Neural cell (in vitro differentiated cells): ENCODE results near the gene PSMD13. TPM values are rescaled to one million over a fixed set of nuclear protein-coding genes. Genes with fewer than 3 reads are reported as not detected.

ENCODE experiments used
- H2AFZ ChIP-seq: fragments of 200-600, 300-800 bp; sonication (generic), shearing (Covaris generic); 2 replicates; pipeline ENCODE4 v1.6.0; 2014; ENCODE audit warnings: low read depth, mild to moderate bottlenecking, antibody characterized with exemption, low read length, moderate library complexity
- H3F3A ChIP-seq: fragments of 200-600 bp; shearing (Covaris generic); 2 replicates; pipeline ENCODE4 v1.6.1; 2016; ENCODE audit warnings: mild to moderate bottlenecking, moderate library complexity, mixed read lengths, antibody characterized with exemption, low read length; ENCODE audit not compliant: insufficient read depth, poor library complexity, severe bottlenecking
- H3K27ac ChIP-seq: fragments of 200-600, 300-800 bp; sonication (generic), shearing (Covaris generic); 2 replicates; pipeline ENCODE4 v1.5.1; 2014; ENCODE audit warnings: mild to moderate bottlenecking, low read length, moderate library complexity
- H3K27me3 ChIP-seq: fragments of 300-800, 200-600 bp; sonication (generic), shearing (Covaris generic); 2 replicates; pipeline ENCODE4 v1.6.0; 2014; ENCODE audit warnings: mild to moderate bottlenecking, low read depth, low read length, moderate library complexity; ENCODE audit not compliant: insufficient read depth
- H3K36me3 ChIP-seq: fragments of 300-800, 200-600 bp; sonication (generic), shearing (Covaris generic); 2 replicates; pipeline ENCODE4 v1.5.1; 2014; ENCODE audit warnings: mild to moderate bottlenecking, antibody characterized with exemption, low read length, moderate library complexity; ENCODE audit not compliant: insufficient read depth
- H3K4me2 ChIP-seq: fragments of 300-800, 200-600 bp; sonication (generic), shearing (Covaris generic); 2 replicates; pipeline ENCODE4 v1.6.0; 2014; ENCODE audit warnings: mild to moderate bottlenecking, low read length
- H3K4me3 ChIP-seq: fragments of 300-800, 200-600 bp; sonication (generic), shearing (Covaris generic); 2 replicates; pipeline ENCODE4 v1.5.1; 2014; ENCODE audit warnings: mild to moderate bottlenecking, low read length, moderate library complexity
- H3K79me2 ChIP-seq: fragments of 200-600 bp; shearing (Covaris generic); replicated peaks from 2 replicates; pipeline ENCODE4 v1.6.0; 2014; ENCODE audit warnings: mild to moderate bottlenecking, low read length, moderate library complexity; ENCODE audit not compliant: insufficient read depth
- H3K9ac ChIP-seq: fragments of 300-800, 200-600 bp; sonication (generic), shearing (Covaris generic); 2 replicates; pipeline ENCODE4 v1.6.1; 2016; ENCODE audit warnings: mild to moderate bottlenecking, low read length, mixed read lengths
- H3K9me2 ChIP-seq: fragments of 200-600 bp; shearing (Covaris generic); 2 replicates; pipeline ENCODE4 v1.6.1; 2016; ENCODE audit warnings: mild to moderate bottlenecking, low read length, mixed read lengths; ENCODE audit not compliant: insufficient read depth
- H3K9me3 ChIP-seq: fragments of 200-600, 300-800 bp; sonication (generic), shearing (Covaris generic); 2 replicates; pipeline ENCODE4 v1.6.1; 2016; ENCODE audit warnings: mild to moderate bottlenecking, mixed run types, low read length, moderate library complexity, mixed read lengths
- H4K20me1 ChIP-seq: fragments of 200-600 bp; shearing (Covaris generic); 2 replicates; pipeline ENCODE4 v1.6.1; 2016; ENCODE audit warnings: mild to moderate bottlenecking, mixed run types; ENCODE audit not compliant: insufficient read depth
- CTCF ChIP-seq: fragments of 450-650 bp; IDR thresholded peaks from 2 replicates; pipeline ENCODE4 v1.5.1; 2014; ENCODE audit warnings: antibody characterized with exemption, mild to moderate bottlenecking, moderate library complexity; ENCODE audit not compliant: poor library complexity, severe bottlenecking
- EP300 ChIP-seq: fragments of 450-650 bp; conservative IDR thresholded peaks from 2 replicates; pipeline ENCODE4 v1.6.1; 2014; ENCODE audit warnings: antibody characterized with exemption, mild to moderate bottlenecking, moderate library complexity; ENCODE audit not compliant: poor library complexity, severe bottlenecking
- EZH2 ChIP-seq: fragments of 200-600, 300-800 bp; shearing (Covaris generic), sonication (generic); IDR thresholded peaks from 2 replicates; pipeline ENCODE4 v1.6.1; 2014; ENCODE audit warnings: antibody characterized with exemption, low read length, borderline replicate concordance, mild to moderate bottlenecking; ENCODE audit not compliant: insufficient read depth, poor library complexity, severe bottlenecking
- MXI1 ChIP-seq: fragments of 450-650 bp; conservative IDR thresholded peaks from 2 replicates; pipeline ENCODE4 v1.6.1; 2014; ENCODE audit warnings: antibody characterized with exemption, mild to moderate bottlenecking; ENCODE audit not compliant: poor library complexity, severe bottlenecking
- POLR2AphosphoS5 ChIP-seq: IDR thresholded peaks from 2 replicates; pipeline ENCODE4 v1.6.1; 2012
- RAD21 ChIP-seq: fragments of 450-650 bp; conservative IDR thresholded peaks from 2 replicates; pipeline ENCODE4 v1.6.1; 2014; ENCODE audit warnings: antibody characterized with exemption, mild to moderate bottlenecking, moderate library complexity
- SMC3 ChIP-seq: fragments of 450-650 bp; conservative IDR thresholded peaks from 2 replicates; pipeline ENCODE4 v1.6.1; 2014; ENCODE audit warnings: antibody characterized with exemption, mild to moderate bottlenecking, moderate library complexity; ENCODE audit not compliant: poor library complexity
- TAF1 ChIP-seq: IDR thresholded peaks from 2 replicates; pipeline ENCODE4 v1.6.1; 2012; ENCODE audit warnings: low read depth
- polyA plus RNA-seq: library from polyadenylated mRNA; depleted of rRNA; stranded (reverse); fragments of >200 nt; gene quantifications from 2 replicates; pipeline ENCODE4 v1.2.3, GENCODE V29; 2014
- TF ChIP-seq, protein P1 (sequence below): IDR thresholded peaks from 2 replicates; pipeline ENCODE4 v1.6.1; 2012; ENCODE audit warnings: borderline replicate concordance

PSMD13 gene
- polyA plus RNA-seq, 1 donor from 2014 or later, result 183 TPM

DNA sequence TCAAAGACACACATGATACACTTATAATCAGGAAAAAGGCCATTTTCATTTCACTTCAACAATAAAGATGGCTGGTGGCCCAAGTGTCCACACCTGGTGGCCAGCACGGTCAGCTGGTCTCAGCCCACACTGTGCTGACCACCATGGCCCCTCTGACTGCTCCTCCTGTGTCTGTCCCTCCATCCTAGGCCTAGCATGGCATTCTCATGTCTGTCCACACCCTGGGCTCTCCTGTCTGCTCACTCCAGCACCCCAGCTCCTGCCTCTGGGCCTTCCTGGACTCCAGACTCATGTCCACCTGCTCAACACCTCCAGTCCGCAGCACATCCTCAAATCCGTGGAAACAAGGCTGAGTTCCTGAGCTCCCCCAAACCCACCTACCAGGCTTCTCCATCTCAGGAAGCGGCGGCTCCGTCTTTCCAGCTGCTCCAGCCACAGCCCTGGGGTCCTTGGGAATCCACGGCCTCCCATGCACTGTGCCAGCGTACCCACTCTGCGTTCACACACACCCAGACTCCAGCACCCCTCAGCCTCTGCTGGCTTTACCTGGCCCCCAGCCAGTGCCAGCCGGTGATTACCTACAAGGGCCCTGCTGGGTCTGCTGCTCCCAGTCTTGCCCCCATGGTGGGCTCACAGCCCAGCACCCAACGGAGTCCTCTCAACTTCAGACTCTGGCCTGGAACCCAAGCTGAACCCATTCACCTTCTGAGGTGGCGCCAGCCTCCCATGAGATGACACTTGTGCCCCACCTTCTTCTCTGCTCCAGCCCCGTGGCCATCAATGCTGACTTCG lies 14.6 kb upstream of the PSMD13 start:
- Histone ChIP-seq H3F3A (no peaks in the 10 kb centered on the region), H3K4me3 (no peak overlapping the region), H2AFZ (no peak overlapping the region), H3K36me3 (no peaks in the 10 kb centered on the region), H3K27me3 (no peaks in the 10 kb centered on the region), H3K27ac (no peak overlapping the region), H3K4me2 (no peak overlapping the region), H3K79me2 (no peaks in the 10 kb centered on the region), H3K9me2 (no peaks in the 10 kb centered on the region), H4K20me1 (no peaks in the 10 kb centered on the region), H3K9me3 (no peaks in the 10 kb centered on the region), H3K9ac (no peak overlapping the region)
- TF ChIP-seq POLR2AphosphoS5 (no peak), MXI1 (no peak), EP300 (no peak), RAD21 (no peak), TAF1 (no peak), EZH2 (no peak), CTCF (no peak)
- TF ChIP-seq, protein P1, sequence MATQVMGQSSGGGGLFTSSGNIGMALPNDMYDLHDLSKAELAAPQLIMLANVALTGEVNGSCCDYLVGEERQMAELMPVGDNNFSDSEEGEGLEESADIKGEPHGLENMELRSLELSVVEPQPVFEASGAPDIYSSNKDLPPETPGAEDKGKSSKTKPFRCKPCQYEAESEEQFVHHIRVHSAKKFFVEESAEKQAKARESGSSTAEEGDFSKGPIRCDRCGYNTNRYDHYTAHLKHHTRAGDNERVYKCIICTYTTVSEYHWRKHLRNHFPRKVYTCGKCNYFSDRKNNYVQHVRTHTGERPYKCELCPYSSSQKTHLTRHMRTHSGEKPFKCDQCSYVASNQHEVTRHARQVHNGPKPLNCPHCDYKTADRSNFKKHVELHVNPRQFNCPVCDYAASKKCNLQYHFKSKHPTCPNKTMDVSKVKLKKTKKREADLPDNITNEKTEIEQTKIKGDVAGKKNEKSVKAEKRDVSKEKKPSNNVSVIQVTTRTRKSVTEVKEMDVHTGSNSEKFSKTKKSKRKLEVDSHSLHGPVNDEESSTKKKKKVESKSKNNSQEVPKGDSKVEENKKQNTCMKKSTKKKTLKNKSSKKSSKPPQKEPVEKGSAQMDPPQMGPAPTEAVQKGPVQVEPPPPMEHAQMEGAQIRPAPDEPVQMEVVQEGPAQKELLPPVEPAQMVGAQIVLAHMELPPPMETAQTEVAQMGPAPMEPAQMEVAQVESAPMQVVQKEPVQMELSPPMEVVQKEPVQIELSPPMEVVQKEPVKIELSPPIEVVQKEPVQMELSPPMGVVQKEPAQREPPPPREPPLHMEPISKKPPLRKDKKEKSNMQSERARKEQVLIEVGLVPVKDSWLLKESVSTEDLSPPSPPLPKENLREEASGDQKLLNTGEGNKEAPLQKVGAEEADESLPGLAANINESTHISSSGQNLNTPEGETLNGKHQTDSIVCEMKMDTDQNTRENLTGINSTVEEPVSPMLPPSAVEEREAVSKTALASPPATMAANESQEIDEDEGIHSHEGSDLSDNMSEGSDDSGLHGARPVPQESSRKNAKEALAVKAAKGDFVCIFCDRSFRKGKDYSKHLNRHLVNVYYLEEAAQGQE, result no peak

- no peaks in the 10 kb centered on the region for H3F3A ChIP-seq
- no peak overlapping the region for H2AFZ ChIP-seq
- TF ChIP-seq EP300, result no peak
- TF ChIP-seq MXI1, result no peak
- TF ChIP-seq EZH2, result no peak
- TF ChIP-seq SMC3, result no peak
- TF ChIP-seq TAF1, result no peak
- TF ChIP-seq, protein P1, result no peak
- TF ChIP-seq POLR2AphosphoS5, result no peak
- TF ChIP-seq CTCF, result no peak
- no peak for TF ChIP-seq RAD21
- H3K9me3 ChIP-seq, result no peaks in the 10 kb centered on the region
- H3K79me2 ChIP-seq, result peaks cover 3% of the 10 kb centered on the region
- H3K4me3 ChIP-seq, result no peak overlapping the region
- no peaks in the 10 kb centered on the region for H4K20me1 ChIP-seq
- H3K36me3 ChIP-seq, result no peaks in the 10 kb centered on the region
- H3K4me2 ChIP-seq, result no peak overlapping the region
- no peak overlapping the region for H3K9ac ChIP-seq
- no peak overlapping the region for H3K27ac ChIP-seq
- H3K9me2 ChIP-seq, result no peaks in the 10 kb centered on the region
- H3K27me3 ChIP-seq, result no peaks in the 10 kb centered on the region
These were observed 13.6 kb upstream of the PSMD13 start for GRCh38 chr11:223026-223789.
